ENCODE measurements around the gene MXRA8.
"Not testable (repeated sequence)": the region's sequence is repeated elsewhere in the genome, so short reads cannot be mapped to it uniquely, and the experiment has no call there.

Gene MXRA8

DNA sequence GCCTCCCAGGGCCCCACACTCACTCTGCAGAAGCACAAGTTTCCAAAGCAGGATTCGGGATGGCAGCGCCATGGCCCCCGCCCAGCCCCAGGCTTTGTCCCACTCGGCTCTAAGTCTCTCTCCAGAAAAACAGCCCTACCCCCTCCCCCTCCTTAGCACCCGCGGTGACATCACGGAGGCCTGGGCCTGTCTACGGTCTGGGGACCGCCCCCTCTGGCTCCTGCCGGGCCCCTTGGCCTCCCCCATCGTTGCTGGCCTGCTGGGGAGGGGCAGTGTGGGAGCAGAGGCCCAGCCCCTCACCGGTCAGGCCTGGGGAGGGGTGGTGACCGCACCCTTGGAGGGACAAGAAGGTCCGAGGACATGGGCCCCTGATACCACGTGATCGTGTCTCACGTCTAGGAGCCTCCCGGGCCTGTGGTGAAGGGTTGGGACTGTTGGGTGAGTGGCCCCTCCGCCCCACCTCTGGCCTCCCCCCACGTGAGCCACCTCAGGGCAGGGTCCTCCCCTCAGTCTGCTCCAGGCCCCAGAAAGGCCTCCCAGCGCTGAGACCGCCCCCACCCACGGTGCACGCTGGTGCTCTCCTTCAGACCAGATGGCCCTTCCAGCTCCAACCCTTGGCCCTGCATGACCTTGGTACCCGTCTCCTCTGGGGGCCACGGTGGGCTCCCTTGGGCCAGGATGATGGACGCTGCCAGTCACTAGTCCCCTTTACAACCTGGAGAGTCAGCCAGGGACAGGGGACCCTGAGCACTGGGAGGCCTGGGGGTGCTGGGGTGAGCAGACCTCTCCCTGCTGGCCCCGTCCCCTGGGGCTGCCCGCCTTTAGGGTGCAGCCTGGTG is at the start of gene MXRA8:
TSS of gene MXRA8 (minus strand) at position 123 of the 839 bp plus-strand sequence. CDS start at position 72, 51 bp downstream.
- DNase-seq = no peak

- peak; percentile 60 for DNase-seq
These were observed 49.4 kb upstream of the MXRA8 start for GRCh38 chr1:1407636-1408318.

DNA sequence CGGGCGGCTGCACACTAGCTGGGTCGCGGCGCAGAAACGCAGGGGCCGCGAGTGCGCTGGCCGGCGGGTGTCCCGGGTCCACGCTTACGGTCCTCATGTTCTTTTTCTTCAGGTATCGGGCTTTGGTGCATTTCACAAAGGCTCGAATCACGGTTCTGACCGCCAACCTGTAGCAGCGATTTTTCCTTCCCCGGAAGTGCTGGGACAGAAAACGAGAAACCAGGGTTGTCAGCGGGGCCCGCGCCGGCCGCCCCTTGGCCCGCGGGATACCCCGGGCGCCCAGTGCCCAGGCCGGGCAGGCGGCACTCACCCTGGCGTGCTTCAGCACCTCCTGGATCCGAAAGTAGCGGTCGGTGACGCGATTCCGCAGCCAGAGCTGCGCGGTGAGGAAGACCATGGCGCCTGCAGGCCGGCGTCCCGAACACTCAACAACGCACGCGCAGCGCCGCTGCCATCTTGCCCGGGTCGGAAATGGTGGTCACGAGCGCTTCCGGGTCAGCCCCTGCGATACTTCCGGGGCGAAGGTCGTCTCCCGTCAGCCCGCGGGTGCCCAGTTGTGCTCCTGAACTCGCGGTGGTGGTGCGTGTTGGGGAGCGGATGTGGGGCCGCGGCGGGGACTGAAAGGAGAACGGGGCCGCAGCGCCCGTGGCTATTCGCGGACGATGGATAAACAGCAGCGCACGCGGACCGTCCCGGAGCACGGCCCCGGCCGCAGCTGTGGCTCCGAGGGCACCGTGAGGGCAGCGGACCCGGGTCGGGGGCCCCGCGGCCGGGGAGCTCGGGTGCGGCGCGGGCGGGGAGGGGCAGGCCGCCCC is 48.7 kb upstream of the MXRA8 start, which contains the start of gene MRPL20:
TSS of gene MRPL20 (minus strand) at position 473 of the 815 bp plus-strand sequence. CDS start at position 397, 76 bp downstream.
- DNase-seq = peak; percentile 98

DNA sequence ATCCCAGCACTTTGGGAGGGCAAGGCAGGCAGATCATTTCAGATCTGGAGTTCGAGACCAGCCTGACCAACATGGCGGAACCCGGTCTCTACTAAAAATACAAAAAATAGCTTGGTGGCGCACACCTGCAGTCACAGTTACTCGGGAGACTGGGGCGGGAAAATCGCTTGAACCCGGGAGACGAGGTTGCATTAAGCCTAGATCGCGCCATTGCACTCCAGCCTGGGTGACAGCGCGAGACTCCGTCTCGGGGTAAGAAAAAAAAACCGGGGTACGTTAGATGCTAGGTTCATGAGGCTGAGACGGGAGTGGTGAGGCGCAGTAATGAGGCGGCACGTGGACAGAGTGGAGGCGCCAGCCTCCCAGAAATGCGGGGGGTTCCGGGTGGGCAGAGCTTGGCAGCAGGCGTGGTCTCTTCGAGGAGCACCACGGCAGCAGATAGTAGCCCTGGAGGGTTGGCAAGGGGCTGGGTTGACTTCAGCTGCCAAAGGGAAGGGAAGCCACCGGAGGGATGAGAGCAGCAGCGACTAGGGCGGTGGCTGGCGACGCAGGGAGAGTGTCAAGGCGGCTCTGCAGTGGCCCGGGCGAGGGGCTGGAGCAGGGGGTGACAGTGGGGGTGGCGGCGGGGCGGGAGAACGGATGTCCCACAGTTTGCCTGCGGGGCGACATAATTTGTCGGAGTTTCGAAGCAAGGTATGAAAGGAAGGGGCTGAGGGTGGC is 47.9 kb upstream of the MXRA8 start:
- DNase-seq = peak; percentile 51

- DNase-seq = no peak
These were observed 45.3 kb upstream of the MXRA8 start for GRCh38 chr1:1403653-1404052.

- DNase-seq = not testable (repeated sequence)
These were observed 44.6 kb upstream of the MXRA8 start for GRCh38 chr1:1402901-1403392.

DNA sequence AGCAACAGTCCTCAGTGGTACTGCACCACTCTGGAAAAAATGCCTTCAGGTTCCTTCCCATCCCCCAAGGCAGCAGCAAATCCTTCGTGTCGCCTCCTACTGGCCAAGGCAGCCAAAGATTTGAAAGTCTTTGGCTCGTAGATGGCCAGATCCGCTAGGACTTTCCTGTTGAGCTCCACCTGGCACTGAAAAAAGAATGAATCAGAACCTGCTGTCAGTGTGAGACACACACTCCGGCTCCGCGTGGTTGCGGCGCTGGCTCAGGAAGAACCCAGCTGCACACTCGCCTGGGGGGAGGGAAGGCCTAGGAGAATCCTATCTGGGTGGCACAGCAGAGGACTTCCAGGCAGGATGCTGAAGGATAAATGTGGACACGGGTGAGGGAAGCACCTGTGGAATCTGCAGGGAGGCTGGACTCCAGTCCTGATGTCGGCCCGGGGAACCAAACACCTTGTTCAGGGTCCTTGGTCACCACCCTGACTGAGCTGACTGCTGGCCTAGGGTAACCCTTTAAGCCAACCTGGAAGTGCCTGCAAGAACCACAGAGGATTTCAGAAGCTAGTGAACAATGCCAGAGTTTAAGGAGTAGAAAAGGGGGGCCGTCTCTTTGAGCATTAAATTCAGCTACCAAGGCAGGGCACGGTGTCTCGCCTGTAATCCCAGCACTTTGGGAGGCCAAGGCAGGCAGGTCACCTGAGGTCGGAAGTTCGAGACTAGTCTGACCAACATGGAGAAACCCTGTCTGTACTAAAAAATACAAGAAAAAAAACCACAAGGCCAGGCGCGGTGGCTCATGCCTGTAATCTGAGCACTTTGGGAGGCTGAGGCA is 43.9 kb upstream of the MXRA8 start:
- DNase-seq = peak; percentile 83

DNA sequence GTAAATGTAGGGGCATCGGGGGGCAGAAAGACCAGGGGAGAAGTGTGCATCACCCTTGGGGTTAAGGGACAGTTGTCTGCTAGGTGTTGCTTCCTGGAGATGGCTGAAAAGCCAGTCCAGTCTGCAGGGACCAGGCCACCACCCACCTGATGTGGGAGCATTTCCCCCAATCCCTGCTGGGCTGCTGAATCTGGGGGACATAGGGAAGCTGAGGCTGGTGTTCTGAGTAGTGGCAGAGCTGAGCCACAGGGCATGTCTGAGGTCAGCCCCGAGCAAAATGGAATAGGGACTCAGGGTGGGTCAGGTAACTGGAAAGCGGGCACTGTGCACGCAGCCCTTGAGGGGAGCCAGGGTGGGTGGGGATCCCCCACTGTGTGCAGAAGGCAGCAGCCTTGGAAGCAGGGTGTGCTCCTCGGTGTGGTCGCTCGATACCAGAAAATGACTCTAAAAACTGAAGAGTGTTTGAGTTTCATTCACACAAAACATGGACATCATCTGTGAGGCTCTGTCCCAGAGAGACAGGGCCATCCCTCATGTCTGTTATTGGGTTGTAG is 43.2 kb upstream of the MXRA8 start:
- DNase-seq = no peak

DNA sequence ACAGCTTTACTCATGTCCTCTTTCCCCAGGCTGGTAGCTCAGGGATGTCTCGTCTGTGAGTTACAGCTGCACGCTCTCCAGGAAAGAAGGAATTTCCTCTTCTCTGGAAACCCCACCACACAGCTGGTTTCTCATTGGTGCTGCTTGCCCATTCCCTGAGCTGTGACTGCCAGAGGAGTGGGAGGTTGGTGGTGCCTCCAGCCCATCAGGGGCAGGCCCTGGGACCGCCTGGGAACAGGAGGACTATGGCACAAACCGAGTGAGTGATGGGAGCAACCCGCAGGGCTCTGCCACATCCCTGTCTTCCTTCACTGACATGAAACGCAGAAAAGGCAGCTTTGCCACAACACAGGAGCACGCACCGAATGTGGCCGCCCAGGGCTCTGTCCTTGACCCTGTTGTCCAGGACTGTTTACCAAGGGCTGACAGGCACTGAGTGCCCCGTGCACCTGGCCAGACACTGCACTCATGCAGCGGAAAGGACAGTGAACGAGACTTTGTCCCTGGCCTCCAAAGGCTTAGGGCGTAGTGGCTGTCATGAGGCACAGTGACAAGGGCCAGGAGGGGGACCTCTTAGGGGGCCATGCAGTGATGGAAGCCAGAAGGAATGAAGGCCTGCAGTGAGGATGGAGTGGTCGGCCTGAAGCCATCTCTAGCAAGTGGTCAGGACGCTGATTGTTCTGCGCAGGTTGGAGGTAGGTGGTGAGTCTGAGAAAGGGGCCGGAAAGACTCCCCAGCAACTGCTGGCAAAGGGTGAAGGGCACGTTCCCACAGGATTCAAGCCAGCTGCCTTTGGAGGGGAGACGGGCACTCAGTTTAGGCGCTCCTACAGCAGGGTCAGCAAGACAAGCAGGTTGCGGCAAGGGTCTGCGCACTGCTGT is 42.5 kb upstream of the MXRA8 start:
- DNase-seq = no peak

DNA sequence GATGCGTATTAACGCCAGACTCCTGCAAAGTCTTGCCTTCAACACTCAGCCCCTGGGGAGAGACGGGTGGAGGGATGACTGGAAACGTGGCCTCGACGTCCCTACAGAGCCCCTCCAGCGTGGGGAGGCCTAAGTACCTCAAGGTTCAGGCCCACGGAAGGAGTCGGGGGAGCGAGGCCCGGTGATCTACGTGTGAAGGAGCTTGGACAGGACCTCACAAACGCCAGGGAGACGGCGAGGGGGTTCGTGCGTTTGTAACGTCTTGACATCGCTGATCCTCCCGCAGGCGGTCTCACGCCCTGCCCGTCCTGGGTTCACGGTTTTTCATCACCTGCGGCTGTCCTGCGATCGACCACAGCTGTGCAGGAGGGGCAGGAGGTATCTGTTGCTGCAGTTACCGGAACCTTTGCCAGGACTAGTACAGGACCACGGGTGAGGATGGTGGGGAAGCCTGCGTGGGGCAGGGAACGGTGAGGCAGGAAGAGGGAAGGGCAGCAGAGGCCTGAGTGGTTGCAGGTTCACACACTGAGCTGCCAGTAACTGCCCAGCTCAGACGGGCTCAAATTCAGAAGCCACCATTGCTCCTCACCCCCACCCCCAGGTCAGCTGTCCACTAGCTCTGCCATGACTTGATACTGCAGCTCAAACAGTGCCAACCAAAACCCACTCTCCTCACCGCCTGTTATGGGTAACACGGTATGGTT is 41.7 kb upstream of the MXRA8 start:
- peak; percentile 68 for DNase-seq

GRCh38 chr1:1399187-1399871 is 41.0 kb upstream of the MXRA8 start, which contains the start of gene CCNL2:
Gene CCNL2, minus strand, starts transcription at chr1:1399335. Its CDS starts 29 bp downstream, at chr1:1399306.
- DNase-seq = peak; percentile 99

DNA sequence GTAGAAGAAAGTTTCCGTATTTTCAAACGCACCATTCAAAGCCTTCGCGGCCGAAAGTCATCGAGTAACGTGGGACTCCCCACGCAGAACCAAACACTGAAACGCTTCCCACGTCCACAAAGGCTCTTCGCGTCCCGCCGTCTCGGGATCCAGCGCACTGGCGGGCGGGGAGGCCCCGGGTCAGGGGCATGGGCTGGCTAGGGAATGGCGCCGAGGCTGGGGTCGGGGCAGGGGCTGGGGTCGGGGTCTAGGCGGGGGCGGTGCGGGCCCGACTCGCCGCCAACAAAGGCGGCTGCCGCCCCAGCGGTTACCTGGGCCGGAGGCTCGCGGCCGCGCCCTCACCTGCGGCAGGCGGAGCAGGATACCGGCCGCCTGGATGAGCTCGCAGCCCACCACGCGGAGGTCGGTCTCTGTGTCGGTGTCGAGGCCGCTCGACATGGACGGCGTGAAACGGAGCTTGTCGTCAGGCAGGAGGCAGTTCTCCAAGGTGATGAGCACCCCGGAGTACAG is 40.4 kb upstream of the MXRA8 start:
- DNase-seq = peak; percentile 69

GRCh38 chr1:1397839-1398523 is 39.6 kb upstream of the MXRA8 start:
- peak; percentile 49 for DNase-seq

GRCh38 chr1:1395166-1395565 is 36.8 kb upstream of the MXRA8 start:
- DNase-seq = no peak

DNA sequence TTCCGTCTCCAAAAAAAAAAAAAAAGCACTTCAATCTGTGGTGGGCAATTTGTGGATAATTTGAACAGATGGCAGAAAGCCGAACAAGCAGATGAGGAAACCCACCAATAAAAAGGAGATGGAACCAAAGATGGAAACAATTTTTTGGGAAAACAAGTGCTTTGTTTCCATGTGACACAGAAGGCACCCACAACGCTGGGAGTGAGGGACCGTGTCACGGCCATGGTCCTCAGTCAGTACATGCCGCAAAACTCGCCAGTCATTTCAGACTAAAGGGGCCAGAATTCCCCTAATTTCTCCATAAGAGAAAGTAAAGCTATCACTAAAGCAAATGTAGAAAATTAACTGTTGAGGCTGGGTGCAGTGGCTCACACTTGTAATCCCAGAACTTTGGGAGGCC is 35.8 kb upstream of the MXRA8 start:
- no peak for DNase-seq

GRCh38 chr1:1393428-1393827 is 35.1 kb upstream of the MXRA8 start:
- DNase-seq = no peak

DNA sequence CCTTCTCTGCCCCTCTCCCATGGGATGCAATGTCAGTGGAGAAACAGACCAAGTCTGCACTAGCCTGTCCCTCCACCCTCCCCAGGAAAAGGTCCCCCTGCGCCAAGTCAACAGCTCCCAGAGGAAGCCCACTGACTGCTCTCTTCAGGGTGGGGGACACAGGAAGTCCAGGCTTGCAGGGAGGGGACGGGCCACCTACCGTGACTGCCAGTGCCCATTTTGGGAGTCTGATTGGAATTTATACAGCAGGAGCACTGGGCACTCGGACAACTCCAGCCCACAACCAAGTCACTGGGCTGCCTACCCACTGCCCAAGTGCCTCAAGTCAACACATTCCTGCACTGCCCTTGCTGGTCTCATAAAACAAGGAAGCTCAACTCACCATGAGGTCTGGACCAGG is 34.7 kb upstream of the MXRA8 start:
- no peak for DNase-seq

DNA sequence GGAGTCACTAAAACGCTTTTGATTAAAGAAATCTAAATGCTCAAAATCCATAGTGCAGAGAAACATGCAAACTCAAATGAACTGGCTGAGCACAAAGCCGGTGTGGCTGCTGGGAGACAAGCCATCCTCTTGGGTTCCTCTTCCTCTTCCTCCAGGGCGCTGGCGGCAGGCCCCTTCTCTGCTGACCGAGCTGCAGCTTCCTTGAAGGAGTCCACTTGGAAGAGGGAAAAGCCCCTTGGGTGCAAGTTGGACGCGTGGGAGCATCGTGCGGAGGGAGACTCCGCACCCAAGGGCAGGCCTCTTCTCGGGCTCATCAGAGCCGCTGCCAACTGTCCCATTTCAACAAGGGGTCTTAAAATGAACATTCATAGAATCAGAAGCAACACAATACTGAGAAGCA is 32.9 kb upstream of the MXRA8 start:
- no peak for DNase-seq
